Measurements from ENCODE around the gene SLC6A16.
"Not testable (repeated sequence)": the region's sequence is repeated elsewhere in the genome, so short reads cannot be mapped to it uniquely, and the experiment has no call there.

SLC6A16 gene

GRCh38 chr19:49328741-49329140 lies 3.8 kb upstream of the SLC6A16 start:
- peak; percentile 47 to 82 for DNase-seq

- peak in 1 of 2 experiments; percentile 30 for DNase-seq
Observed at GRCh38 chr19:49327878-49328544, 3.0 kb upstream of the SLC6A16 start.

GRCh38 chr19:49326165-49326704 lies 1.2 kb upstream of the SLC6A16 start:
- DNase-seq = no peak

GRCh38 chr19:49325756-49326155 lies 765 bp upstream of the SLC6A16 start:
- not testable (repeated sequence) for DNase-seq

GRCh38 chr19:49318296-49318695 lies 6.7 kb downstream of the SLC6A16 start:
- no peak for DNase-seq

GRCh38 chr19:49316284-49316683 lies 8.7 kb downstream of the SLC6A16 start:
- no peak for DNase-seq

GRCh38 chr19:49315111-49315510 lies 9.9 kb downstream of the SLC6A16 start:
- peak in 1 of 2 experiments; percentile 54 for DNase-seq

GRCh38 chr19:49309087-49309486 lies 15.9 kb downstream of the SLC6A16 start:
- DNase-seq = no peak

GRCh38 chr19:49306734-49307133 lies 18.3 kb downstream of the SLC6A16 start:
- peak in 1 of 2 experiments; percentile 28 for DNase-seq

- no peak for DNase-seq
Observed at GRCh38 chr19:49301866-49302252, 23.1 kb downstream of the SLC6A16 start.

GRCh38 chr19:49301165-49301865 lies 23.7 kb downstream of the SLC6A16 start:
- DNase-seq = peak; percentile 43 to 84

- not testable (repeated sequence) for DNase-seq
Observed at GRCh38 chr19:49298653-49299052, 26.3 kb downstream of the SLC6A16 start.

GRCh38 chr19:49297403-49297802 lies 27.6 kb downstream of the SLC6A16 start:
- no peak for DNase-seq

- no peak for DNase-seq
Observed at GRCh38 chr19:49295208-49295880, 29.6 kb downstream of the SLC6A16 start.

- DNase-seq = no peak
Observed at GRCh38 chr19:49294401-49294800, 30.6 kb downstream of the SLC6A16 start.

- no peak for DNase-seq
Observed at GRCh38 chr19:49290517-49290916, 34.5 kb downstream of the SLC6A16 start.

GRCh38 chr19:49289286-49289685 lies 35.7 kb downstream of the SLC6A16 start:
- DNase-seq = not testable (repeated sequence)

- not testable (repeated sequence) for DNase-seq
Observed at GRCh38 chr19:49288205-49288604, 36.8 kb downstream of the SLC6A16 start.

GRCh38 chr19:49287141-49287770 lies 37.7 kb downstream of the SLC6A16 start:
- DNase-seq = no peak

GRCh38 chr19:49282184-49282583 lies 42.8 kb downstream of the SLC6A16 start:
- no peak for DNase-seq

GRCh38 chr19:49272204-49272603 lies 52.8 kb downstream of the SLC6A16 start:
- DNase-seq = no peak

- DNase-seq = no peak
Observed at GRCh38 chr19:49271080-49271753, 53.8 kb downstream of the SLC6A16 start.
